ENCODE results near the gene TM9SF3.

The TM9SF3 gene

GRCh38 chr10:96488161-96488935 is 98.5 kb downstream of the TM9SF3 start:
- DNase-seq (ENCODE audit: low read depth): no peak
- TF ChIP-seq CTCF (IDR thresholded peaks at IDR 0.05; ENCODE audit: insufficient read depth, low read depth, low read length, missing control alignments): no peak
- H3K4me3 ChIP-seq (ENCODE audit: low read depth, low read length): no peak overlapping the region

GRCh38 chr10:96482815-96483588 is 103.8 kb downstream of the TM9SF3 start:
- no peak for TF ChIP-seq CTCF (IDR thresholded peaks at IDR 0.05; ENCODE audit: insufficient read depth, low read depth, low read length, missing control alignments)
- no peak for DNase-seq (ENCODE audit: low read depth)

GRCh38 chr10:96478355-96478754 is 108.5 kb downstream of the TM9SF3 start:
- TF ChIP-seq CTCF (IDR thresholded peaks at IDR 0.05; ENCODE audit: insufficient read depth, low read depth, low read length, missing control alignments): no peak
- no peak for DNase-seq (ENCODE audit: low read depth)
- no peak overlapping the region for H3K4me3 ChIP-seq (ENCODE audit: low read depth, low read length)

More at GRCh38 chr10:96482815-96483588, 103.8 kb downstream of the TM9SF3 start:
- no peak overlapping the region for H3K4me3 ChIP-seq (ENCODE audit: low read depth, low read length)

GRCh38 chr10:96473866-96474265 is 112.9 kb downstream of the TM9SF3 start:
- H3K4me3 ChIP-seq (ENCODE audit: low read depth, low read length): no peak overlapping the region
- DNase-seq (ENCODE audit: low read depth): no peak
- no peak for TF ChIP-seq CTCF (IDR thresholded peaks at IDR 0.05; ENCODE audit: insufficient read depth, low read depth, low read length, missing control alignments)

- peak; percentile 80 for TF ChIP-seq CTCF (IDR thresholded peaks at IDR 0.05; ENCODE audit: insufficient read depth, low read depth, low read length, missing control alignments)
- peak; percentile 59 for DNase-seq (ENCODE audit: low read depth)
- H3K4me3 ChIP-seq (ENCODE audit: low read depth, low read length): no peak overlapping the region
These were observed 116.6 kb downstream of the TM9SF3 start for GRCh38 chr10:96470116-96470743.

GRCh38 chr10:96468845-96469244 is 118.0 kb downstream of the TM9SF3 start:
- H3K4me3 ChIP-seq (ENCODE audit: low read depth, low read length): no peak overlapping the region
- TF ChIP-seq CTCF (IDR thresholded peaks at IDR 0.05; ENCODE audit: insufficient read depth, low read depth, low read length, missing control alignments): no peak
- DNase-seq (ENCODE audit: low read depth): no peak
